H1 (cell line): ENCODE results near the gene KATNAL2. TPM values are rescaled to one million over a fixed set of nuclear protein-coding genes. Genes with fewer than 3 reads are reported as not detected.
"Not testable (repeated sequence)": the region's sequence is repeated elsewhere in the genome, so short reads cannot be mapped to it uniquely, and the experiment has no call there.

Source experiments
- CTCF ChIA-PET: fragments of 300-600 bp; sonication (Branson Sonifier 250); formaldehyde crosslinking; loops from one replicate; lab custom pipeline; 2021; ENCODE audit not compliant: partially characterized antibody; lab: Charles Lee
- POLR2A ChIA-PET: fragments of 300-600 bp; sonication (Branson Sonifier 250); formaldehyde crosslinking; loops from one replicate; lab custom pipeline; 2021; ENCODE audit warnings: inconsistent platforms; ENCODE audit not compliant: partially characterized antibody; lab: Charles Lee
- DNase-seq, 2 experiments: peaks; one replicate each; pipeline versions ENCODE4 v3.0.0 to v3.0.0-alpha.2; 2010 to 2022; ENCODE audit warnings: low spot score in 2 of 2, low read depth in 1 of 2, mixed read lengths in 1 of 2
- FAIRE-seq: peaks from 2 replicates; lab custom pipeline; 2011; peaks lifted over from hg19 to GRCh38; lab: Jason Lieb, UNC
- H2AFZ ChIP-seq: 2 replicates; pipeline ENCODE4 v1.8.1; 2012; ENCODE audit warnings: low read length, inconsistent platforms
- H2AK5ac ChIP-seq: 2 replicates; pipeline ENCODE4 v1.6.1; 2013; ENCODE audit warnings: low read depth, low read length
- H2BK120ac ChIP-seq: replicated peaks from 2 replicates; pipeline ENCODE3; 2013; ENCODE audit warnings: low read depth, low read length, inconsistent platforms
- H2BK12ac ChIP-seq: 2 replicates; pipeline ENCODE4 v1.6.1; 2013; ENCODE audit warnings: low read depth, low read length
- H2BK15ac ChIP-seq: 2 replicates; pipeline ENCODE4 v1.6.1; 2013; ENCODE audit warnings: low read length
- H2BK20ac ChIP-seq: 2 replicates; pipeline ENCODE4 v1.6.1; 2013; ENCODE audit warnings: low read length
- H2BK5ac ChIP-seq: 2 replicates; pipeline ENCODE4 v1.6.1; 2013; ENCODE audit warnings: low read depth, low read length
- H3K14ac ChIP-seq: 2 replicates; pipeline ENCODE4 v1.6.1; 2013; ENCODE audit warnings: inconsistent platforms; ENCODE audit not compliant: insufficient read length
- H3K18ac ChIP-seq: 2 replicates; pipeline ENCODE4 v1.6.1; 2013; ENCODE audit warnings: low read length; ENCODE audit errors: extremely low read depth
- H3K23ac ChIP-seq: 2 replicates; pipeline ENCODE4 v1.6.1; 2013; ENCODE audit warnings: inconsistent platforms; ENCODE audit not compliant: insufficient read length
- H3K23me2 ChIP-seq: 2 replicates; pipeline ENCODE4 v1.6.1; 2013; ENCODE audit warnings: low read depth, low read length
- H3K27ac ChIP-seq: 2 replicates; pipeline ENCODE4 v1.6.1; 2011; ENCODE audit warnings: low read depth, low read length, inconsistent platforms
- H3K27me3 ChIP-seq, 4 experiments: replicated peaks in 1 of 4; 1 replicate in 1 of 4; 2 replicates in 3 of 4; pipeline versions ENCODE4 v1.6.1 to v1.8.1; 2011 to 2013; ENCODE audit warnings: low read length in 3 of 4, mild to moderate bottlenecking in 3 of 4, inconsistent platforms in 2 of 4, mixed read lengths in 2 of 4, moderate library complexity in 1 of 4; ENCODE audit not compliant: control insufficient read depth in 3 of 4, insufficient read depth in 3 of 4; ENCODE audit errors: extremely low read depth in 1 of 4
- H3K36me3 ChIP-seq, 4 experiments: 2 replicates each; pipeline versions ENCODE4 v1.6.1 to v1.8.1; 2011 to 2013; ENCODE audit warnings: mild to moderate bottlenecking in 4 of 4, low read length in 3 of 4, moderate library complexity in 2 of 4, control low read depth in 1 of 4, inconsistent platforms in 1 of 4; ENCODE audit not compliant: insufficient read depth in 4 of 4, control insufficient read depth in 2 of 4
- H3K4ac ChIP-seq: replicated peaks from 2 replicates; pipeline ENCODE3; 2013; ENCODE audit warnings: low read length, low read depth, mixed read lengths, inconsistent platforms; ENCODE audit not compliant: insufficient read length
- H3K4me1 ChIP-seq, 4 experiments: replicated peaks in 1 of 4; 1 replicate in 1 of 4; 2 replicates in 3 of 4; pipeline versions ENCODE4 v1.6.1 to v1.8.1; 2011 to 2013; ENCODE audit warnings: low read length in 3 of 4, inconsistent platforms in 2 of 4, mixed read lengths in 1 of 4; ENCODE audit not compliant: insufficient read depth in 4 of 4, control insufficient read depth in 3 of 4
- H3K4me2 ChIP-seq, 2 experiments: 2 replicates each; pipeline versions ENCODE4 v1.6.1 to v1.8.1; 2011 to 2013; ENCODE audit warnings: low read depth in 2 of 2, low read length in 2 of 2, control low read depth in 1 of 2, inconsistent platforms in 1 of 2, mild to moderate bottlenecking in 1 of 2; ENCODE audit not compliant: insufficient read depth in 1 of 2
- H3K4me3 ChIP-seq, 4 experiments: fragments of 200-600, 300-600 bp in 1 of 4; sonication (generic), shearing (Covaris generic), sonication (Bioruptor Twin) in 1 of 4; 2 replicates each; pipeline versions ENCODE4 v1.5.1 to v1.8.1; 2011 to 2016; ENCODE audit warnings: low read length in 4 of 4, low read depth in 3 of 4, control low read depth in 2 of 4, inconsistent platforms in 2 of 4, mild to moderate bottlenecking in 2 of 4, mixed read lengths in 1 of 4, moderate library complexity in 1 of 4; ENCODE audit not compliant: insufficient read depth in 2 of 4; ENCODE audit errors: extremely low read depth in 1 of 4
- H3K56ac ChIP-seq: replicated peaks from 2 replicates; pipeline ENCODE3; 2013; ENCODE audit warnings: low read depth, mild to moderate bottlenecking, mixed read lengths, low read length, inconsistent platforms; ENCODE audit not compliant: insufficient read length
- H3K79me1 ChIP-seq: 2 replicates; pipeline ENCODE4 v1.6.1; 2013; ENCODE audit warnings: low read depth, low read length, control low read depth
- H3K79me2 ChIP-seq, 2 experiments: 2 replicates each; pipeline versions ENCODE4 v1.6.1 to v1.8.1; 2012 to 2013; ENCODE audit warnings: low read length in 2 of 2, mild to moderate bottlenecking in 2 of 2, inconsistent platforms in 1 of 2; ENCODE audit not compliant: insufficient read depth in 2 of 2, control insufficient read depth in 1 of 2
- H3K9ac ChIP-seq, 4 experiments: replicated peaks in 1 of 4; 1 replicate in 1 of 4; 2 replicates in 3 of 4; pipeline versions ENCODE4 v1.6.1 to v1.8.1; 2011 to 2013; ENCODE audit warnings: low read depth in 3 of 4, low read length in 3 of 4, control low read depth in 2 of 4, mild to moderate bottlenecking in 2 of 4, moderate library complexity in 2 of 4, inconsistent platforms in 1 of 4; ENCODE audit errors: extremely low read depth in 1 of 4
- H3K9me3 ChIP-seq, 2 experiments: 2 replicates each; pipeline versions ENCODE4 v1.6.1 to v1.8.1; 2012 to 2013; ENCODE audit warnings: mild to moderate bottlenecking in 2 of 2, moderate library complexity in 2 of 2, control low read depth in 1 of 2, inconsistent platforms in 1 of 2, low read depth in 1 of 2, low read length in 1 of 2, mixed read lengths in 1 of 2; ENCODE audit not compliant: insufficient read depth in 2 of 2
- H4K20me1 ChIP-seq, 2 experiments: replicated peaks in 1 of 2; 2 replicates each; pipeline versions ENCODE3 to v1.8.1; 2011 to 2013; ENCODE audit warnings: inconsistent platforms in 2 of 2, low read length in 2 of 2, mild to moderate bottlenecking in 1 of 2; ENCODE audit not compliant: insufficient read depth in 2 of 2, control insufficient read depth in 1 of 2
- H4K5ac ChIP-seq: 2 replicates; pipeline ENCODE4 v1.6.1; 2013; ENCODE audit warnings: low read length, low read depth, mixed read lengths, inconsistent platforms; ENCODE audit not compliant: insufficient read length
- H4K8ac ChIP-seq: 2 replicates; pipeline ENCODE4 v1.8.0; 2013; ENCODE audit warnings: mild to moderate bottlenecking, moderate library complexity, low read length, inconsistent platforms; ENCODE audit not compliant: insufficient read depth; ENCODE audit errors: extremely low read depth
- H4K91ac ChIP-seq: replicated peaks from 2 replicates; pipeline ENCODE3; 2013; ENCODE audit warnings: low read length, mixed read lengths, inconsistent platforms; ENCODE audit not compliant: insufficient read length
- WGBS, 2 experiments: shearing (Covaris generic) in 1 of 2; methylation state at CpG; one replicate each; pipeline versions ENCODE4 v1.1.6 to v1.1.7; 2013 to 2015; ENCODE audit warnings: low lambda C conversion rate in 2 of 2, mixed read lengths in 2 of 2, inconsistent platforms in 1 of 2, low coverage in 1 of 2, missing lambda C conversion rate in 1 of 2; ENCODE audit not compliant: insufficient replicate concordance in 2 of 2, insufficient coverage in 1 of 2, insufficient read length in 1 of 2; ENCODE audit errors: extremely low coverage in 1 of 2, missing lambda C conversion rate in 1 of 2; 5-methylcytosine and 5-hydroxymethylcytosine counted together
- polyA plus RNA-seq, 7 experiments: library from polyadenylated mRNA; depleted of rRNA in 3 of 7; stranded (reverse) in 5 of 7; unstranded in 2 of 7; fragments of >200 nt in 5 of 7; fragments of 200-250 nt in 2 of 7; gene quantifications; 1 replicate in 5 of 7; 2 replicates in 1 of 7; 4 replicates in 1 of 7; pipeline versions ENCODE4 v1.2.1 to v1.2.3, GENCODE V29; 2011 to 2013; ENCODE audit warnings: missing spikeins in 2 of 7, mixed read lengths in 2 of 7
- total RNA-seq: library from RNA; stranded (reverse); fragmentation: NEBNext Ultra II Directional; extraction: Animal tissue kit (Norgen Biotek cat#: 25700); gene quantifications from 2 replicates; pipeline ENCODE4 v1.2.1, GENCODE V29; 2021

KATNAL2 gene
- total and polyA plus RNA-seq, 2 of the 8 experiments (the other 6 are each of a cell fraction or from before 2014, with no cell fraction given) = 10.0 to 15.2 TPM

DNA sequence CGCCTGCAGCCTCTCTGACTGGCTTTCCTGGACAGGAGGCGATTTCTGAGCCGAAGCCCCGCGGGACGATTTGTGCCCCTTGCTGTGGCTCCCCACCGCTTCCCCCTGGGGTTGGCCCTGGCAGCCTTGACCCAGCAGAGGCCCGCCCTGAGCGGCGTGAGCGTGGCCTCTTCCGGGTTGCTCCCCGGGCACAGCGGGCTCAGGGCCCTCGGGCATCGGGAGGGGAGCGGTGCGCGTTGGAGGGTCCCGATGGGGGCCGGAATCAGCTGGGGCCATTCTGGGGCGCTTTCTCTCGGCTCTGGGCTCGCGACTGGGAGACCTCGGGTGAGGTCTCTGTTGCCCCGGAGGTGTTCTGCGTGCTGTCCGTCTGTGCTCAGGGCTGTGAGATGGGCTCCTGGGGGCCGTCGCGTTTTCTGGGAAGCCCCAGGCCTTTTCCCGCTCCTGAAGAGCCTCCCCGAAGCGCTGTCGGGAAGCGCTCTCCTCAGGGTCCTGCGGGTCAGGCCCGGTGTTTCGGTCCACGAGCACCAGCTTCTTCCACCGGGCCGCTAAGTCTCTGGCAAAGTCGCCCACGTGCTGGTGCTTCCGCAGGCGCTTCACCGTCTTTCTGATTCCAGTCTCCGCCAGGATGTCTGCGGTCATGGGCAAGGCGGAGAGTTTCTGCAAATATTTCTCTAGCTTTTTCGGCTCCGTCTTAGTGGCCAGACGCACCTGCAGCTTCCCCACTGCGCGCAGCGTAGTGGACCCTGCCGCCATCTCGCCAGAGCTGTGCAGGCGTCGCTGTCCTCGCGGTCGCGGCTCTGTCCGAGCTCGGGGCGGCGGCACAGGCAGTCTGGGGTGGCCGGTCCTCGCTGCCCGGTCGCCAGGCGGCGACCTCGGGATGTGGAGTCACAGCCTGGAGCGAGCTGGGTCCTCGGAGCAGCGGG is 46.5 kb downstream of the KATNAL2 start:
- H3K23me2 ChIP-seq, H3K27me3 ChIP-seq, H2BK5ac ChIP-seq, H2BK120ac ChIP-seq, H2BK20ac ChIP-seq, H2BK15ac ChIP-seq, H3K4ac ChIP-seq, H3K9me3 ChIP-seq, FAIRE-seq, H3K4me2 ChIP-seq, H3K23ac ChIP-seq, H3K4me1 ChIP-seq, H4K20me1 ChIP-seq, H3K4me3 ChIP-seq, H3K56ac ChIP-seq, H2BK12ac ChIP-seq, H3K14ac ChIP-seq, DNase-seq, H2AFZ ChIP-seq, H4K5ac ChIP-seq, H2AK5ac ChIP-seq, H4K8ac ChIP-seq, H3K36me3 ChIP-seq, CTCF ChIA-PET, H3K27ac ChIP-seq, H3K79me1 ChIP-seq, POLR2A ChIA-PET, H3K9ac ChIP-seq, H4K91ac ChIP-seq, H3K18ac ChIP-seq, H3K79me2 ChIP-seq: not testable (repeated sequence)
- no CpG with 5 or more reads among the region's 79 CpGs for WGBS, 2 experiments
